HG02678 (cell line): Measurements from ENCODE around the gene RELN.

Experiments
- ATAC-seq: cut with Tn5 transposase; IDR thresholded peaks from one replicate; pipeline ENCODE4 v1.9.1; 2021; ENCODE audit warnings: mild to moderate bottlenecking, moderate library complexity; ENCODE audit not compliant: unreplicated experiment

RELN gene

GRCh38 chr7:103651593-103652377, 337.7 kb downstream of the RELN start:
- ATAC-seq = no peak

- no peak for ATAC-seq
Measured at GRCh38 chr7:103649052-103649451, 340.4 kb downstream of the RELN start.

- no peak for ATAC-seq
Measured at GRCh38 chr7:103648135-103648534, 341.3 kb downstream of the RELN start.

- no peak for ATAC-seq
Measured at GRCh38 chr7:103644319-103644718, 345.1 kb downstream of the RELN start.

- ATAC-seq = no peak
Measured at GRCh38 chr7:103640031-103640779, 349.3 kb downstream of the RELN start.

GRCh38 chr7:103637726-103638125, 351.7 kb downstream of the RELN start:
- ATAC-seq = no peak

- ATAC-seq = no peak
Measured at GRCh38 chr7:103637094-103637493, 352.4 kb downstream of the RELN start.

- ATAC-seq = no peak
Measured at GRCh38 chr7:103636153-103636552, 353.3 kb downstream of the RELN start.

GRCh38 chr7:103632972-103633371, 356.5 kb downstream of the RELN start:
- ATAC-seq = no peak

GRCh38 chr7:103632005-103632639, 357.3 kb downstream of the RELN start:
- ATAC-seq = no peak

- no peak for ATAC-seq
Measured at GRCh38 chr7:103630318-103630717, 359.1 kb downstream of the RELN start.

- no peak for ATAC-seq
Measured at GRCh38 chr7:103628742-103629141, 360.7 kb downstream of the RELN start.

GRCh38 chr7:103626776-103627175, 362.7 kb downstream of the RELN start:
- ATAC-seq = no peak

- no peak for ATAC-seq
Measured at GRCh38 chr7:103622274-103622673, 367.2 kb downstream of the RELN start.

GRCh38 chr7:103613655-103614642, 375.5 kb downstream of the RELN start:
- ATAC-seq = no peak

GRCh38 chr7:103609778-103610177, 379.7 kb downstream of the RELN start:
- no peak for ATAC-seq

- no peak for ATAC-seq
Measured at GRCh38 chr7:103605640-103606039, 383.8 kb downstream of the RELN start.

- no peak for ATAC-seq
Measured at GRCh38 chr7:103598326-103598905, 391.0 kb downstream of the RELN start.

- ATAC-seq = no peak
Measured at GRCh38 chr7:103597606-103598005, 391.9 kb downstream of the RELN start.

- ATAC-seq = no peak
Measured at GRCh38 chr7:103594186-103594585, 395.3 kb downstream of the RELN start.
